Heart left ventricle (tissue), 16 donors: ENCODE measurements around the gene CCNC. TPM values are rescaled to one million over a fixed set of nuclear protein-coding genes. Genes with fewer than 3 reads are reported as not detected.
"Not testable (repeated sequence)": the region's sequence is repeated elsewhere in the genome, so short reads cannot be mapped to it uniquely, and the experiment has no call there.

Source experiments
- ATAC-seq, 4 donors: fragments of 200-7000 bp; cut with Tn5 transposase; one replicate each; pipeline ENCODE4 v1.9.1; 2020 to 2022; ENCODE audit warnings: moderate library complexity in 4 of 4, mild to moderate bottlenecking in 3 of 4, moderate number of reproducible peaks in 1 of 4
- DNase-seq, 5 donors: peaks; one replicate each; pipeline ENCODE4 v3.0.0-alpha.2; 2020
- H3K27ac ChIP-seq, 12 donors: fragments of 200-600 bp; sonication (generic) in 4 of 12; one replicate each; pipeline versions ENCODE4 v1.5.0 to v1.8.0; 2016 to 2022; ENCODE audit warnings: mild to moderate bottlenecking in 2 of 12
- H3K27me3 ChIP-seq, 9 donors: fragments of 200-600 bp; sonication (generic) in 2 of 9; one replicate each; pipeline versions ENCODE4 v1.5.1 to v1.8.0; 2016 to 2022; ENCODE audit warnings: mild to moderate bottlenecking in 3 of 9
- H3K36me3 ChIP-seq, 9 donors: fragments of 200-600 bp; sonication (generic) in 2 of 9; one replicate each; pipeline versions ENCODE4 v1.5.0 to v1.8.0; 2018 to 2022; ENCODE audit warnings: mild to moderate bottlenecking in 2 of 9
- H3K4me1 ChIP-seq, 12 donors: fragments of 200-600 bp; sonication (generic) in 4 of 12; one replicate each; pipeline versions ENCODE4 v1.5.0 to v1.8.0; 2016 to 2022; ENCODE audit warnings: mild to moderate bottlenecking in 3 of 12
- H3K4me3 ChIP-seq, 12 donors: fragments of 200-600 bp; sonication (generic) in 4 of 12; one replicate each; pipeline versions ENCODE4 v1.5.0 to v1.8.0; 2017 to 2022; ENCODE audit warnings: mild to moderate bottlenecking in 9 of 12, moderate library complexity in 4 of 12
- H3K9me3 ChIP-seq, 12 donors: fragments of 200-600 bp; sonication (generic) in 4 of 12; one replicate each; pipeline versions ENCODE4 v1.5.0 to v1.8.0; 2016 to 2022; ENCODE audit warnings: mild to moderate bottlenecking in 1 of 12
- POLR2A ChIP-seq, 2 donors: fragments of 450-650 bp; IDR thresholded peaks; one replicate each; pipeline ENCODE4 v1.6.1; 2017; ENCODE audit warnings: antibody characterized with exemption in 2 of 2, mild to moderate bottlenecking in 2 of 2, moderate library complexity in 2 of 2
- WGBS, 4 donors: extraction: QIAGEN DNeasy Blood & Tissue Kit in 2 of 4; methylation state at CpG; one replicate each; pipeline versions ENCODE4 v1.1.5 to v1.1.7; 2013 to 2018; 5-methylcytosine and 5-hydroxymethylcytosine counted together
- intact Hi-C, 10 donors: fragments of 100-400 bp; cut with DNase I; formaldehyde crosslinking; loops; one replicate each; pipeline versions ENCODE4 v1.11.1 to v1.14.2; 2022
- polyA plus RNA-seq, 2 donors: library from polyadenylated mRNA; stranded (reverse); fragments of 200-250 nt; gene quantifications; one replicate each; pipeline ENCODE4 v1.2.3, GENCODE V29; 2013
- total RNA-seq, 9 donors: library from RNA; depleted of rRNA in 2 of 9; stranded (reverse); fragments of >200 nt in 2 of 9; fragmentation: NEBNext Ultra II Directional in 3 of 9; extraction: Animal tissue kit (Norgen Biotek cat#: 25700) in 3 of 9; gene quantifications; one replicate each; pipeline versions ENCODE4 v1.1.0 to v1.2.4, GENCODE V29; 2016 to 2023
- TF ChIP-seq, protein P1 (sequence below), 12 donors: fragments of 200-600 bp; sonication (generic) in 4 of 12; IDR thresholded peaks; one replicate each; pipeline versions ENCODE4 v1.5.0 to v1.8.0; 2018 to 2022; ENCODE audit warnings: antibody characterized with exemption in 12 of 12, mild to moderate bottlenecking in 5 of 12
- donor health status: ischemic (EF 13 %, LVEDD 7.1; RV severe dilation, severe dysfunction).
- donor health status: healthy with polysubstance abuse.
- donor health status: DM: no; HTN: yes; CAD: no.
- donor health status: DM: no; HTN: no; CAD: no.
- donor health status: ischemic (EF 25% LVEDD 6.9; RV normal size, moderate dysfunction).
- donor health status: ischemic (EF 25% LVEDD 5.7; RV mildly dilated, moderate dysfunction).
- donor health status: healthy.
- donor health status: DM: yes; HTN: yes; CAD: no.
- donor health status: ischemic (EF 35%, LVEDD 5.7; RV mildly dilated, moderate dysfunction).
- donor health status: nonischemic (EF 11% LVEDD 7.7; RV severe dilation, severe dysfunction).
- donor health status: DM: yes; HTN: yes; CAD: no.
- donor health status: PGD.
- donor health status: ischemic (EF 29% LVEDD 5.4; RV normal size, mild dysfunction).
- donor health status: nonischemic (EF 23%, LVEDD 6.1; RV moderate dilation, normal function).

CCNC gene
- total and polyA plus RNA-seq, 11 donors, result 12.3 to 24.2 (median 17.9) TPM

DNA sequence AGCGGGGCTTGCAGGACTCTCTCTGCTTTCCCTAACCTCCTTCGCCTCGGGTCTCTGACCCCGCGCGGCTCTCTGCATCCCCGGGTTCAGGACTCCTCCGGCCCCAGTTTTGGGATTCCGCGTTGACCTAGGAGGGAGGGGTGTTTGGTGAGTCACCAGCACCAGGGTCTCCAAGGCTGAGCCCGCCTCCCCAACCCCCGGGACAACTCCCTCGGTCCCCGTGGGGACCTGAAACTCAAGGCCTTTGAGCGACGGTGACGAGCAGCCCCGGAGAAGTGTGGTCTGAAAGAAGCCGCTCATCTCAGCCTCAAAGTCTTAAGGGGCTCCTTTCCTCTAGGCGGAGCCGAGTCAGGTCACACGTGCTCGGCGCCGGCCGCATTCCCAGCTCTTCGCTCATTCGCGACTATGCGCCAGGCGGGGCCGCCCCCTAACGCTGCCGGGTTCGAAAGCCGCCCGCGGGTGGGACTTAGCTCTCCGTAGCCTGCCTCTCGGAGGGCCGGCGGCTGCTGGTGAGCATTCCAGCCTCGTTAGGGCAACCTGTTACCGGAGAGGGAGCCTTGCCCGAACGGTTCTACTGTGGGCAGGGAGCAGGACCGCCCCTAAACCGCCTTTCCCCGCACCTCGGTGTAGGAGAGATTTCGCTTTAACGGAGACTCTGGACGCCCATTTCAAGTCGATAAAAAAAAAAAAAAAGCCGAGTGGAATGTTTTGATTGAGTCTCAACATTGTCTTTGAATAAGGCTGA is 35.1 kb upstream of the CCNC start:
- Histone ChIP-seq H3K4me1 (peaks cover 5 to 42% (median 18%) of the 10 kb centered on the region in 12 donors), H3K36me3 (no peaks in the 10 kb centered on the region), H3K27me3 (peaks cover 56 to 100% (median 96%) of the 10 kb centered on the region in 9 donors), H3K27ac (no peak overlapping the region), H3K9me3 (no peaks in the 10 kb centered on the region), H3K4me3 (peak overlapping the region; percentile 22 to 50 (median 36))
- WGBS, 4 donors, result 1 to 2% (median 2%) methylated on average over 48 to 55 of the region's 55 CpGs
- ATAC-seq (peak in 3 of 4 donors; percentile 22 to 52 (median 41)), DNase-seq (no peak)
- TF ChIP-seq, protein P1, sequence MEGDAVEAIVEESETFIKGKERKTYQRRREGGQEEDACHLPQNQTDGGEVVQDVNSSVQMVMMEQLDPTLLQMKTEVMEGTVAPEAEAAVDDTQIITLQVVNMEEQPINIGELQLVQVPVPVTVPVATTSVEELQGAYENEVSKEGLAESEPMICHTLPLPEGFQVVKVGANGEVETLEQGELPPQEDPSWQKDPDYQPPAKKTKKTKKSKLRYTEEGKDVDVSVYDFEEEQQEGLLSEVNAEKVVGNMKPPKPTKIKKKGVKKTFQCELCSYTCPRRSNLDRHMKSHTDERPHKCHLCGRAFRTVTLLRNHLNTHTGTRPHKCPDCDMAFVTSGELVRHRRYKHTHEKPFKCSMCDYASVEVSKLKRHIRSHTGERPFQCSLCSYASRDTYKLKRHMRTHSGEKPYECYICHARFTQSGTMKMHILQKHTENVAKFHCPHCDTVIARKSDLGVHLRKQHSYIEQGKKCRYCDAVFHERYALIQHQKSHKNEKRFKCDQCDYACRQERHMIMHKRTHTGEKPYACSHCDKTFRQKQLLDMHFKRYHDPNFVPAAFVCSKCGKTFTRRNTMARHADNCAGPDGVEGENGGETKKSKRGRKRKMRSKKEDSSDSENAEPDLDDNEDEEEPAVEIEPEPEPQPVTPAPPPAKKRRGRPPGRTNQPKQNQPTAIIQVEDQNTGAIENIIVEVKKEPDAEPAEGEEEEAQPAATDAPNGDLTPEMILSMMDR (IDR thresholded peaks at IDR 0.05), result no peak
- TF ChIP-seq POLR2A (IDR thresholded peaks at IDR 0.05), result no peak
- intact Hi-C loops, result no loop called here

DNA sequence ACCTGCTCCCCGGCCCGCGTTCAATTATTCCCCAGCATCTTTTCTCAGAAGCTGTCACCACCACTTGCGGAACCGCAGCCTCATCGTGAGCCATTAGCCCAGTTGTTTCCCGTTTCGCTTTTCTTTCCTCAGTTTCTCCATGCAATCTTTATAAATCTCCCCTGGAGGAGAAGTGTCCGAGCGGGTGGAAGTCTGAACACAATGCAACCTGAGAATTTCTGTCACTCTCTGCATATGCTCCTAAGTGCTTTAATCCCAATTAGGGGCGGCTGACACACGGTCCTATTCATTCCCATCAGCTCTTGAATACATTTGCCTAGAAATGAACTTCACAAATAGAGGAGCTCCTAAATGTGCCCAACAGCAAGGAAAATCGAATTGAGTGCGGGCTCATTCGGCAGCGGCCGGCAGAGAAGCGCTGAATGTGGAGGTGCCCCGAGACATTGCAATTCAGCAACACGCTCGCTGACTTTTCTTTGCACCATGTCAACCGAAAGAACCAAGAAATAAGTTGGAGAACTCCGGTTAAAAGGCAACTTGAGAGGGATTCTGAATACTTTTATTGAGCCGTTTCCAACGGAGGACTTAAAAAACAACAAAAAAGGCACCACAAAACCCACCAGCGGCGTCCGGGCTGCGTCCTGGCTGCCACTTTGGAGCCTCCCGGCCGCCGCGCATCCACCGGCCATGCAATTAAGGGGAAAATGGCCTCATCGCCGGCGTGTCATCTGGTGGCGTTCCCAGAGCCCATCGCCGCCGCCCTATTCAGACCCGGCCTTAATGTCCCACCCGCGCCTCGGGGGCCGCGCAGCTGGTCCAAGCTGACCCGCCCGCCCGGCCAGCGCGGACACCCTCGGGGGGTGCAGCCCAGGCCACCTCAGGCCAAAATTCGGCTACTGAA is 34.3 kb upstream of the CCNC start:
- peak overlapping the region; percentile 22 to 50 (median 36) for H3K4me3 ChIP-seq
- TF ChIP-seq, protein P1 (IDR thresholded peaks at IDR 0.05), result no peak
- TF ChIP-seq POLR2A (IDR thresholded peaks at IDR 0.05), result no peak
- H3K36me3 ChIP-seq, result no peaks in the 10 kb centered on the region
- peaks cover 56 to 100% (median 94%) of the 10 kb centered on the region in 9 donors for H3K27me3 ChIP-seq
- 3 to 7% (median 5%) methylated on average over 52 to 54 of the region's 54 CpGs for WGBS, 4 donors
- DNase-seq (no peak), ATAC-seq (peak in 1 of 4 donors; percentile 29)
- H3K4me1 ChIP-seq, result peaks cover 5 to 39% (median 18%) of the 10 kb centered on the region in 12 donors
- H3K27ac ChIP-seq, result no peak overlapping the region
- no peaks in the 10 kb centered on the region for H3K9me3 ChIP-seq
- intact Hi-C loops, result no loop called here

DNA sequence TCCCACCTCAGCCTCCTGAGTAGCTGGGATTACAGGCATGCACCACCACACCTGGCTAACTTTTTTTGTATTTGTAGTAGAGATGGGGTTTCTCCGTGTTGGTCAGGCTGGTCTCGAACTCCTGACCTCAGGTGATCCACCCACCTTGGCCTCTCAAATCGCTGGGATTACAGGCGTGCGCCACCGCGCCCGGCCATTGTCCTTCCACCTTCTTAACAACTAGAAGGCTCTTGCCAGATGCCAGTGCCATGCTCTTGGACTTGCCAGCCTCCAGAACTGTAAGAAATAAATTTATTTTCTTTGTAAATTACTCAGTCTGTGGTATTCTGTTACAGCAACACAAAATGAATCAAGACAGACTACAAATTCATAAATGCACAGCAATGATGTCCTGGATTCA is 26.2 kb upstream of the CCNC start:
- H3K27ac ChIP-seq, H3K4me3 ChIP-seq, DNase-seq, H3K36me3 ChIP-seq, ATAC-seq: not testable (repeated sequence)
- Histone ChIP-seq H3K9me3 (peaks cover 0 to 17% (median 0%) of the 10 kb centered on the region in 12 donors), H3K27me3 (peaks cover 29 to 100% (median 95%) of the 10 kb centered on the region in 9 donors), H3K4me1 (peaks cover 0 to 24% (median 8%) of the 10 kb centered on the region in 12 donors)
- intact Hi-C loops, result loop anchor here in 5 of 10 donors (5.0 to 10.0 kb wide), 3 partner anchors 148 to 153 kb away; no protein-coding TSS in a partner anchor
- 68 to 82% (median 74%) methylated on average over 8 of the region's 8 CpGs for WGBS, 4 donors

DNA sequence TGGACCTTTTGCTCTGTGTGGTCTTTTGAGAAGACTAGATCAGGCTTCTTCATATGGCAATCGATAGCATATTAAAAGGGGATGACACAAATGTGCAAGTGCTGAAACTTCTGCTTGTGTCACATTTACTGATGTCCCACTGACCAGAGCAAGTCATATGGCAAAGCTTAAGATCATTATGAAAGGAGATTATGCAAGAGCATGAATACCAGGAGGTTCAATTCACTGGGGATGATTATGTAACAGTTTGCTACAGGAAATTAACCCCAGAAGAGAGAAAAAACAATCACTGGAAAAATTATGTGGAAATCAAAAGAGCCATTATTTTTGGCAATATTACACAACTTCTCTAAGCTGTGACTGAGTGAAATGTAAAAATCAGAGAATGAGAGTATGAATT is 24.4 kb upstream of the CCNC start:
- intact Hi-C loops, result loop anchor here in 5 of 10 donors (5.0 to 10.0 kb wide), 3 partner anchors 149 to 154 kb away; no protein-coding TSS in a partner anchor
- DNase-seq (no peak), ATAC-seq (no peak)
- 27 to 53% (median 32%) methylated on average over 1 of the region's 1 CpG for WGBS, 4 donors
- Histone ChIP-seq H3K9me3 (peaks cover 0 to 17% (median 0%) of the 10 kb centered on the region in 12 donors), H3K36me3 (no peaks in the 10 kb centered on the region), H3K4me1 (peaks cover 0 to 39% (median 20%) of the 10 kb centered on the region in 12 donors), H3K27me3 (peaks cover 30 to 100% (median 88%) of the 10 kb centered on the region in 9 donors), H3K27ac (no peak overlapping the region), H3K4me3 (no peak overlapping the region)
- no peak for TF ChIP-seq POLR2A (IDR thresholded peaks at IDR 0.05)
- TF ChIP-seq, protein P1 (IDR thresholded peaks at IDR 0.05), result no peak
